ENCODE measurements around the gene JARID2. TPM values are rescaled to one million over a fixed set of nuclear protein-coding genes. Genes with fewer than 3 reads are reported as not detected.

The JARID2 gene
- total RNA-seq, 4 donors from 2014 or later, result 20.0 to 29.4 (median 23.9) TPM

DNA sequence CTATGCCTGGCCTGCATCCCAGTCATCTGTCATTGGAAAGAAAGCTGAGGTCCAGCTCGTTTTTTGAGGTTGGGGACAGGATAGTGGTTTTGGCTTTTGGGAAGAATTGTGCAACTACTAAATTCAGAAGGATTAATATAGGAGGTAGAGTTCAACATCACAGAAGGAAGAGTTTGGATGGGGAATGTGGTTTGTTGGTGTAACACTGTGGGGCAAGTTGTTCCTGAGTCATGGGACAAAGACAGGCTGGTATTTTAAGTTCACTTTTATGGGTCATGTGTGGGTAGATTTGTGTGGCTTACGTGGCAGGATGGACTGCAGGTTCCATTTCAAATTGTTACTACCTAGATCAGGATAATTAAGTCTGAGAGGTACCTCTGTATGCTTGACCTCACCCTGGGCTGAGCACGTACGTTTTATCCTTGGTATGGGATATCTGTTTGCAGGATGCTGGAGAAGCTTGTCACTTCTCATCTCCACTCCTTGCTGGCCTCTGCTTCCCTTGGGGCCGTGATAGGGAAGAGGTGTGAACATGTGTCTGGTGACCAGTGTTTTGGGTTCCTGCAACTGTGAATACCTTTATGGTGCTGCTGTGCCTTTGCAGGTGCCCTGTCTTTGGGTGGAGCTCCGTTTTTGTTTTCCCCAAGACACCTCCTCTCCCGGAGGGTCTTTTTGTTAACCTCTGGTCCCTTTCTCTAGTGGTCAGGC lies 177.6 kb downstream of the JARID2 start:
- no peak for TF ChIP-seq EP300 (IDR thresholded peaks at IDR 0.05)
- no peak for TF ChIP-seq POLR2AphosphoS5 (IDR thresholded peaks at IDR 0.05)
- TF ChIP-seq, protein P1, sequence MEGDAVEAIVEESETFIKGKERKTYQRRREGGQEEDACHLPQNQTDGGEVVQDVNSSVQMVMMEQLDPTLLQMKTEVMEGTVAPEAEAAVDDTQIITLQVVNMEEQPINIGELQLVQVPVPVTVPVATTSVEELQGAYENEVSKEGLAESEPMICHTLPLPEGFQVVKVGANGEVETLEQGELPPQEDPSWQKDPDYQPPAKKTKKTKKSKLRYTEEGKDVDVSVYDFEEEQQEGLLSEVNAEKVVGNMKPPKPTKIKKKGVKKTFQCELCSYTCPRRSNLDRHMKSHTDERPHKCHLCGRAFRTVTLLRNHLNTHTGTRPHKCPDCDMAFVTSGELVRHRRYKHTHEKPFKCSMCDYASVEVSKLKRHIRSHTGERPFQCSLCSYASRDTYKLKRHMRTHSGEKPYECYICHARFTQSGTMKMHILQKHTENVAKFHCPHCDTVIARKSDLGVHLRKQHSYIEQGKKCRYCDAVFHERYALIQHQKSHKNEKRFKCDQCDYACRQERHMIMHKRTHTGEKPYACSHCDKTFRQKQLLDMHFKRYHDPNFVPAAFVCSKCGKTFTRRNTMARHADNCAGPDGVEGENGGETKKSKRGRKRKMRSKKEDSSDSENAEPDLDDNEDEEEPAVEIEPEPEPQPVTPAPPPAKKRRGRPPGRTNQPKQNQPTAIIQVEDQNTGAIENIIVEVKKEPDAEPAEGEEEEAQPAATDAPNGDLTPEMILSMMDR (IDR thresholded peaks at IDR 0.05), result no peak
- no peak for TF ChIP-seq POLR2A (IDR thresholded peaks at IDR 0.05)
- no peak for DNase-seq (ENCODE audit: low spot score in 2 of 2)
- Histone ChIP-seq H3K4me1 (peaks cover 25% of the 10 kb centered on the region), H3K36me3 (no peaks in the 10 kb centered on the region), H3K27me3 (no peaks in the 10 kb centered on the region), H3K4me3 (no peak overlapping the region), H3K9me3 (peaks cover 8% of the 10 kb centered on the region), H3K27ac (no peak overlapping the region)
- 87% methylated on average over 7 of the region's 7 CpGs for WGBS

DNA sequence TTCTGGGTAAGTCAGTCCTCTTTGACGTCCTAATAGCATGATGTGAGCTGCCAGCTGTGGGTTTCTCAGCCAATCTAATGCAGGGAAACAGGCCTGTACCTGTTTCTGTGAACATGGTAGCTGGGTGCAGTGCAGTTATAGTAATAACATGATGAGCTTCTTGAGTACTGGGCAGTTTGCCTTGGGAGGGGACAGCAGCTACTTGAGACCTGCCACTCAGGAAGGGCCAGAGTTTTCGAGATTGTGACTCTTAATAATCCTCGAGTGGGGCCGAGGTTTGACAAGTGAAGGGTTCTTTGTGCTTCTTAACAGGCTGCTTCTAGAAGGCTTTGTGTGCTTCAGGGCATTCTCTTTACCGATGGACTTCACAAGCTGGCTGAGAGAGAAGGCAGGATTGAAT lies 180.1 kb downstream of the JARID2 start:
- WGBS, result 79% methylated on average over 5 of the region's 5 CpGs
- peaks cover 46% of the 10 kb centered on the region for H3K4me1 ChIP-seq
- TF ChIP-seq, protein P1 (IDR thresholded peaks at IDR 0.05), result no peak

DNA sequence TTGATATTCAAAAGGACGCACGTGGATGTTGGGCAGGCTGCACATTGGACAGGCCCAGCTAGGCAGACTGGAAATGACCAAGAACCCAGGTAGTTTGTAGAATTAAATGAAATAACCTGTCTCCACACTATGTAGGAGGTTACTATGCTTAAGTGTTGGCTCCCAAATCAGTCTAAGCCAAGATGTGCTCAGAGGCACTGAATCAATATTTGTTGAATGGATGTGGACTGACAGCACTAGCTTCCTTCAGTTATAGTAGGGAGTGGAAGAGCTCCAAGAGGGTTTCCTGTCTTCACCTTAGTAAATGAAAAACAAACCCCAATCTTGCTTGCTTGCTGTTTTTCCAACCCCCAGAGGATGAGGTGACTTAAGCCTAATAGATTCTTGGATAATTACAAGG lies 180.5 kb downstream of the JARID2 start:
- no peak for DNase-seq (ENCODE audit: low spot score in 2 of 2)
- H3K27ac ChIP-seq, result no peak overlapping the region
- WGBS, result 85% methylated on average over 2 of the region's 2 CpGs
- TF ChIP-seq EP300 (IDR thresholded peaks at IDR 0.05) (no peak), POLR2AphosphoS5 (IDR thresholded peaks at IDR 0.05) (no peak), POLR2A (IDR thresholded peaks at IDR 0.05) (no peak)
- TF ChIP-seq, protein P1 (IDR thresholded peaks at IDR 0.05), result no peak
- no peaks in the 10 kb centered on the region for H3K36me3 ChIP-seq
- no peaks in the 10 kb centered on the region for H3K9me3 ChIP-seq
- H3K4me3 ChIP-seq, result no peak overlapping the region
- no peaks in the 10 kb centered on the region for H3K27me3 ChIP-seq
- peaks cover 50% of the 10 kb centered on the region for H3K4me1 ChIP-seq

More for the DNA sequence above, 180.1 kb downstream of the JARID2 start:
- Histone ChIP-seq H3K27me3 (no peaks in the 10 kb centered on the region), H3K36me3 (no peaks in the 10 kb centered on the region), H3K9me3 (no peaks in the 10 kb centered on the region), H3K4me3 (no peak overlapping the region), H3K27ac (no peak overlapping the region)
- DNase-seq (ENCODE audit: low spot score in 2 of 2), result no peak

DNA sequence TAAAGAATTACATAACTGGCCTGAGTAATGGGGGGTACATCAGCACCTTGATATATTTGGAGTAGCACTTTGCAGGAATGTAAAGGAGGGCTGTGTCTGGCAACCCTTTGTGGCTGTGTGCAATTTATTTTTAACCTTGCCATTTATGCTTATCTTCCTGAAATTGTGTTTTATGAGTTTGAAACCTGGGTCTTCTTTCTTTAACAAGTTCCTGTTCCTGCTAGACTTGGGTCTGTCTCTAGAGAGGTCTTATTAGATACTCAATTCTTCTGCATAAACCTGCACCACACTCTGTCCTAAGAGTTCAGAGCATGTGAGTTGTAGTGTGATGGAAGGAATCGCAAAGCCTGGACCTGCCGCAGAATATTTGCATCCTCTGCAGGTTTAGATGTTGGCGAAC lies 181.0 kb downstream of the JARID2 start:
- no peaks in the 10 kb centered on the region for H3K9me3 ChIP-seq
- no peaks in the 10 kb centered on the region for H3K36me3 ChIP-seq
- TF ChIP-seq POLR2A (IDR thresholded peaks at IDR 0.05) (no peak), EP300 (IDR thresholded peaks at IDR 0.05) (no peak), POLR2AphosphoS5 (IDR thresholded peaks at IDR 0.05) (no peak)
- TF ChIP-seq, protein P1 (IDR thresholded peaks at IDR 0.05), result no peak
- DNase-seq (ENCODE audit: low spot score in 2 of 2), result no peak
- no peak overlapping the region for H3K4me3 ChIP-seq
- H3K27ac ChIP-seq, result no peak overlapping the region
- peaks cover 49% of the 10 kb centered on the region for H3K4me1 ChIP-seq
- 77% methylated on average over 3 of the region's 3 CpGs for WGBS
- no peaks in the 10 kb centered on the region for H3K27me3 ChIP-seq

DNA sequence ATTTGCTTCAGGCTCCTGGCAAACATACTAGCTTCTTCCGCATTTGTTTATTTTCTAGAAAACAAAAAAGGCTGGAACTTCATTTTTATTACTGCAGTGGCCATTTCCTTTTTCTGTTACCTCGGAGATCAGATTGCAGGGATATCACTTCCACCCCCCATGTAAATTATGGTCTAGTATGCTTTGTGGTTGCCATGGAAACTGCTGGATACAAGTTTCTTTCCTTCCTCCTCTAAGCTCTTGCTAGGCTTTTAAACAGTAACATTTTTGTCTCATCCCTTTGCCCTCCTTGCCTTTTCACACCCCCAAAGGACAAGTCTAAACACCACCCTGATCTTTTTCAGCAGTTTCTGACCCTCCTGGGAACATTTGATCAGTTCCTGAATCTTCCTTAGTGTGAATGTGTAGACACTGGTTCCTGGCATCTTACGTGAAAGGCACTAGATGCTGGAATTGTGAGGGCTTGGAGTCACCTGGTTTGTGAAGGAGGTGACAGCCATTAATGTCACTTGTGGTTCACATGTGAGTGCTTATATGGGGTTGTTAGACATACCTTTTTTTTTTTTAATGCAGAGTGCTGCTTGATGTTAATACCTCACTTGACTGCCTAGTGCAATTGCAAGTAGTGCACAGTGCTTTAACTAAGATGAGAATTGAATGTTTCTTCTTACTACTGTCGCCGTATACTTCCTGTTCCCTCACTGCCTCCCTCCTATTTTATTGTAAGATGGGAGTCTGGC lies 181.6 kb downstream of the JARID2 start:
- no peaks in the 10 kb centered on the region for H3K27me3 ChIP-seq
- no peaks in the 10 kb centered on the region for H3K36me3 ChIP-seq
- H3K27ac ChIP-seq, result no peak overlapping the region
- WGBS, result 77% methylated on average over 5 of the region's 5 CpGs
- peaks cover 51% of the 10 kb centered on the region for H3K4me1 ChIP-seq
- H3K4me3 ChIP-seq, result no peak overlapping the region
- no peaks in the 10 kb centered on the region for H3K9me3 ChIP-seq
- DNase-seq (ENCODE audit: low spot score in 2 of 2), result no peak
- TF ChIP-seq, protein P1 (IDR thresholded peaks at IDR 0.05), result no peak
- TF ChIP-seq EP300 (IDR thresholded peaks at IDR 0.05), result no peak
- no peak for TF ChIP-seq POLR2A (IDR thresholded peaks at IDR 0.05)
- no peak for TF ChIP-seq POLR2AphosphoS5 (IDR thresholded peaks at IDR 0.05)

Measured in suprapubic skin (tissue), 4 donors.